Smooth muscle cell (in vitro differentiated cells): Measurements from ENCODE around the gene UBASH3A. TPM values are rescaled to one million over a fixed set of nuclear protein-coding genes. Genes with fewer than 3 reads are reported as not detected.

ENCODE experiments used
- DNase-seq: peaks from one replicate; lab custom pipeline; 2025; ENCODE audit not compliant: unreplicated experiment; lab: John Stamatoyannopoulos, UW
- H2AFZ ChIP-seq: fragments of 200-600 bp; sonication (generic); 2 replicates; pipeline ENCODE4 v1.6.0; 2016; ENCODE audit warnings: antibody characterized with exemption, low read depth, mild to moderate bottlenecking
- H3F3A ChIP-seq: fragments of 200-600 bp; sonication (generic); 2 replicates; pipeline ENCODE4 v1.6.0; 2017; ENCODE audit warnings: antibody characterized with exemption, low read depth
- H3K27ac ChIP-seq: fragments of 200-600 bp; sonication (generic); 2 replicates; pipeline ENCODE4 v1.5.1; 2016; ENCODE audit warnings: low read depth, mild to moderate bottlenecking
- H3K27me3 ChIP-seq: fragments of 200-600 bp; sonication (generic); 2 replicates; pipeline ENCODE4 v1.6.1; 2016; ENCODE audit warnings: low read depth, mild to moderate bottlenecking
- H3K36me3 ChIP-seq: fragments of 200-600 bp; sonication (generic); 2 replicates; pipeline ENCODE4 v1.5.1; 2016; ENCODE audit warnings: low read depth
- H3K4me1 ChIP-seq: fragments of 200-600 bp; sonication (generic); 2 replicates; pipeline ENCODE4 v1.5.1; 2016; ENCODE audit warnings: low read depth
- H3K4me2 ChIP-seq: fragments of 200-600 bp; sonication (generic); 2 replicates; pipeline ENCODE4 v1.6.0; 2016; ENCODE audit warnings: mild to moderate bottlenecking
- H3K4me3 ChIP-seq: fragments of 200-600 bp; sonication (generic); 2 replicates; pipeline ENCODE4 v1.5.1; 2016; ENCODE audit warnings: mild to moderate bottlenecking
- H3K79me2 ChIP-seq: fragments of 200-600 bp; sonication (generic); 2 replicates; pipeline ENCODE4 v1.6.0; 2016; ENCODE audit warnings: low read depth, mild to moderate bottlenecking
- H3K9ac ChIP-seq: fragments of 200-600 bp; sonication (generic); 2 replicates; pipeline ENCODE4 v1.6.0; 2016; ENCODE audit warnings: low read depth
- H3K9me3 ChIP-seq: fragments of 200-600 bp; sonication (generic); replicated peaks from 2 replicates; pipeline ENCODE4 v1.5.1; 2016; ENCODE audit warnings: low read depth
- H4K20me1 ChIP-seq: fragments of 200-600 bp; sonication (generic); 2 replicates; pipeline ENCODE4 v1.6.0; 2016; ENCODE audit warnings: low read depth
- CTCF ChIP-seq: fragments of 200-600 bp; sonication (generic); IDR thresholded peaks from 2 replicates; pipeline ENCODE4 v1.5.1; 2017; ENCODE audit warnings: borderline replicate concordance, mild to moderate bottlenecking, antibody characterized with exemption; ENCODE audit not compliant: insufficient read depth, poor library complexity, severe bottlenecking
- WGBS: methylation state at CpG from one replicate; pipeline ENCODE4 v1.1.7; 2016; ENCODE audit warnings: low lambda C conversion rate; 5-methylcytosine and 5-hydroxymethylcytosine counted together
- polyA plus RNA-seq: library from polyadenylated mRNA; unstranded; fragments of >200 nt; fragmentation: Nextera tagmentation; extraction: Ambion mirVana; gene quantifications from 2 replicates; pipeline ENCODE4 v1.2.1, GENCODE V29; 2016
- total RNA-seq: library from RNA; depleted of rRNA; stranded (reverse); fragments of >200 nt; gene quantifications from 2 replicates; pipeline ENCODE4 v1.2.3, GENCODE V29; 2014

Gene UBASH3A
- total and polyA plus RNA-seq, 2 experiments from 2014 or later = not detected

DNA sequence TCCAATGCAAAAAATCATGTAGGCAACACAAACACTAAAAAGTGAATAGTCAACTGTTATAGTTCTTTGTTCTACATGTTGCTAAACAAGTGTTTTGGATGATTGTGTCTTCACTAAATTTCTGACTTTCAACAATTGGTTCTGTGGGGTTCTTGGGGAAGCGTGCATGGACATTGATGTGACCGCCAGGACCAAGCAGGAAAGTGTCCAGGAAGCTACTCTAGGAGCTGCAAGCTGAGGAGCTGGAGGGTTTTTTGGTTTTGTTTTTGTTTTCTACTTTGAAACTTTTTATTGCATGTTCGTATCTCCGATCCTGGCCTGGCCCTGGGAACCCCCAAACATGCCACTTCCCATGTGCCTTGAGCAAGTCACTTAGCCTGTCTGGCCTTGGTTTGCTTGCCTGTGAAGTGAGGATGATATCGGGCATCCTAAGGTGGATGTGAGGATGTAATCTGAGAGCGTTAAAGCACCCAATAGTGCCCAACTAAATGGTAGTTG, 15.8 kb upstream of the UBASH3A start:
- Histone ChIP-seq H3K27ac (no peak overlapping the region), H3K4me2 (no peak overlapping the region), H3K9ac (no peak overlapping the region), H3K4me1 (no peaks in the 10 kb centered on the region), H3K9me3 (no peaks in the 10 kb centered on the region), H2AFZ (no peak overlapping the region), H3K4me3 (no peak overlapping the region), H3K27me3 (no peaks in the 10 kb centered on the region), H4K20me1 (no peaks in the 10 kb centered on the region), H3K79me2 (no peaks in the 10 kb centered on the region), H3F3A (no peaks in the 10 kb centered on the region), H3K36me3 (no peaks in the 10 kb centered on the region)
- no peak for DNase-seq
- WGBS = 98% methylated on average over 6 of the region's 6 CpGs
- TF ChIP-seq CTCF = no peak

- Histone ChIP-seq H3K4me2 (no peak overlapping the region), H3K27me3 (no peaks in the 10 kb centered on the region), H4K20me1 (no peaks in the 10 kb centered on the region), H3K36me3 (no peaks in the 10 kb centered on the region), H3K27ac (no peak overlapping the region), H3K79me2 (no peaks in the 10 kb centered on the region), H3K9me3 (no peaks in the 10 kb centered on the region), H2AFZ (no peak overlapping the region), H3K4me3 (no peak overlapping the region), H3F3A (no peaks in the 10 kb centered on the region), H3K9ac (no peak overlapping the region), H3K4me1 (no peaks in the 10 kb centered on the region)
- 87% methylated on average over 20 of the region's 20 CpGs for WGBS
- no peak for DNase-seq
- TF ChIP-seq CTCF = no peak
Observed at GRCh38 chr21:42388740-42389448, 14.8 kb upstream of the UBASH3A start.

DNA sequence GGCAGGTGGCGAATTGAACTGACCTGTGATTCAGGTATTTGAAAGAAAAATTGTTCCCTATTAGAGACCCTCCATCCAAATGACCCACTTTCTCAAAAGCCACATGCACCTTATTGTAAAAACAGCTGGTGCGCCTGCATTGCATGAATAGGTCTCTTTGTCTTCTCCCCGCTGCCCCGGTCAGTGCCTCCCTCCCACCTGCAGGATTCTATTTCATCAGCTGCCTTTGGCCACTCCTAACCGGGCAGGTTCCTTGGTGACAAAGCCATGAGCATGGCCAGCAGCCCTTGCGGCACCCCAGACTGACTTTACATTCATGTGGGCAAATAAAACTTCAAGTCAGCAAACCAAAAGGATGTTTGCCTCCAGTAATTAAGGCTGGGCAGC, 14.3 kb upstream of the UBASH3A start:
- Histone ChIP-seq H3K27me3 (no peaks in the 10 kb centered on the region), H3K79me2 (no peaks in the 10 kb centered on the region), H4K20me1 (no peaks in the 10 kb centered on the region), H3K4me2 (no peak overlapping the region), H2AFZ (no peak overlapping the region), H3K4me3 (no peak overlapping the region), H3K4me1 (no peaks in the 10 kb centered on the region), H3K9me3 (no peaks in the 10 kb centered on the region), H3K9ac (no peak overlapping the region), H3F3A (no peaks in the 10 kb centered on the region), H3K36me3 (no peaks in the 10 kb centered on the region), H3K27ac (no peak overlapping the region)
- TF ChIP-seq CTCF = no peak
- no peak for DNase-seq
- WGBS = 69% methylated on average over 6 of the region's 6 CpGs

DNA sequence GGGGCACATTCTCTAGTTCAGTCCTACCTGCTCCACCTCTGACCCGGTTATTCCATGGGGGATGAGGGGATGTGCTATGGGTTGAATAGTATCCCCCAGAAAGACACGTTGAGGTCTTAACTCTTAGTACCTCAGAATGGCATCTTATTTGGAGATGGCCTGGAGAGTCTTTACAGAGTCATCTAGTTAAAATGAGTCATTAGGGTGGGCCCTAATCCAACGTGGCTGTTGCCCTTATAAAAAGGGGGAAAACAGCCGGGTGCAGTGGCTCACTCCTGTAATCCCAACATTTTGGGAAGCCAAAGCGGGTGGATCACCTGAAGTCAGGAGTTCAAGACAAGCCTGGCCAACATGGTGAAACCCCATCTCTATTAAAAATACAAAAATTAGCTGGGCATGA, 13.5 kb upstream of the UBASH3A start:
- no peaks in the 10 kb centered on the region for H3K27me3 ChIP-seq
- no peaks in the 10 kb centered on the region for H3K4me1 ChIP-seq
- no peak overlapping the region for H3K4me3 ChIP-seq
- TF ChIP-seq CTCF = no peak
- no peak overlapping the region for H3K4me2 ChIP-seq
- H3K9ac ChIP-seq = no peak overlapping the region
- H3K9me3 ChIP-seq = no peaks in the 10 kb centered on the region
- no peak overlapping the region for H3K27ac ChIP-seq
- no peak for DNase-seq
- WGBS = 65% methylated on average over 5 of the region's 5 CpGs
- no peaks in the 10 kb centered on the region for H3K79me2 ChIP-seq
- H4K20me1 ChIP-seq = no peaks in the 10 kb centered on the region
- H2AFZ ChIP-seq = no peak overlapping the region
- no peaks in the 10 kb centered on the region for H3F3A ChIP-seq
- no peaks in the 10 kb centered on the region for H3K36me3 ChIP-seq
